ENCODE data around the gene TNNT1.
"Not testable (repeated sequence)": the region's sequence is repeated elsewhere in the genome, so short reads cannot be mapped to it uniquely, and the experiment has no call there.

Gene TNNT1

GRCh38 chr19:55172318-55172717 lies 23.3 kb upstream of the TNNT1 start:
- H3K9me3 ChIP-seq (ENCODE audit: control insufficient read depth in 5 of 5, low read length in 5 of 5); H3K27ac ChIP-seq (ENCODE audit: low read depth, low read length); H3K4me3 ChIP-seq (ENCODE audit: low read depth in 1 of 5, low read length in 5 of 5); H3K9ac ChIP-seq (ENCODE audit: low read length in 5 of 5); H3K4me1 ChIP-seq (ENCODE audit: control insufficient read depth in 5 of 5, insufficient read depth in 5 of 5, low read length in 5 of 5); H3K36me3 ChIP-seq (ENCODE audit: control insufficient read depth in 5 of 5, insufficient read depth in 5 of 5, low read length in 5 of 5): not testable (repeated sequence)
- H3K27me3 ChIP-seq (ENCODE audit: control insufficient read depth in 5 of 5, insufficient read depth in 4 of 5, low read length in 5 of 5): peaks cover 54 to 79% (median 67%) of the 10 kb centered on the region in 5 donors

DNA sequence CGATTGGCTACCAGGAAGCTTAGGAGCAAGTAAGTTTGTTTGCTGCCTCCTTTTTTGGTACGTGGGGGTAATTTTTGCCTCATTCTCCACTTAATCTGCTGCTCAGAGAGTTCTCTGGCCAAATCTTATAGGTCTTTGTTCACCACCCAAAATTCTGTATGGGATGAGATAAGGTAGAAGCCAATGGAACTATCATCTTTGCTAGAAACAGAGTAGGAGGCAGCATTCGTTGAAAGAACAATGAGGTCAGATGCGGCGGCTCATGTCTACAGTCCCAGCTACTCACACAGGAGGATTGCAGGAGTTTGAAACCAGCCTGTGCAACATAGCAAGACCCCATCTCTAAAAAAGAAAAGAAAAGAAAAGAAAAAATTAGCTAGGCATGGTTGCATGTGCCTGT lies 22.4 kb upstream of the TNNT1 start:
- Histone ChIP-seq H3K9me3 (ENCODE audit: control insufficient read depth in 5 of 5, low read length in 5 of 5) (peaks cover 0 to 3% (median 0%) of the 10 kb centered on the region in 5 donors), H3K27me3 (ENCODE audit: control insufficient read depth in 5 of 5, insufficient read depth in 4 of 5, low read length in 5 of 5) (peaks cover 46 to 79% (median 67%) of the 10 kb centered on the region in 5 donors), H3K36me3 (ENCODE audit: control insufficient read depth in 5 of 5, insufficient read depth in 5 of 5, low read length in 5 of 5) (no peaks in the 10 kb centered on the region), H3K9ac (ENCODE audit: low read length in 5 of 5) (no peak overlapping the region), H3K4me3 (ENCODE audit: low read depth in 1 of 5, low read length in 5 of 5) (no peak overlapping the region), H3K27ac (ENCODE audit: low read depth, low read length) (no peak overlapping the region), H3K4me1 (ENCODE audit: control insufficient read depth in 5 of 5, insufficient read depth in 5 of 5, low read length in 5 of 5) (peaks cover 0 to 16% (median 13%) of the 10 kb centered on the region in 5 donors)

DNA sequence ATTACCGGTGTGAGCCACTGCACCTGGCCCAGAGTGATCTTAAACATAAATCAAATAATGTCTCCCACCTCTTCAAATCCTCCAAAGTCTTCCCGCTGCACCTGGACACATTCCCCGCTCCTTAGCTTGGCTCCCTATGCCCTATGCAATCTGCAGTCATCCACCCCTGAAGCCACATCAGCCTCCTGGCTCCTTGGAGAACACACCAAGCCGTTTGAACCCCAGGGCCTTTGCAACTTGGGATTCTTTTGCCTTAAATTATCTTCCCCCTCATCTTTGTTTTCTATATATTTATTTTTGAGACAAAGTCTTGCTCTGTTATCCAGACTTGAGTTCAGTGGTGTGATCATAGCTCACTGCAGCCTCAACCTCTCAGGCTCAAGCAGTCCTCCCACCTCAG lies 20.1 kb upstream of the TNNT1 start:
- H3K4me1 ChIP-seq (ENCODE audit: control insufficient read depth in 5 of 5, insufficient read depth in 5 of 5, low read length in 5 of 5): peaks cover 0 to 21% (median 20%) of the 10 kb centered on the region in 5 donors
- H3K9ac ChIP-seq (ENCODE audit: low read length in 5 of 5): no peak overlapping the region
- no peak overlapping the region for H3K27ac ChIP-seq (ENCODE audit: low read depth, low read length)
- H3K36me3 ChIP-seq (ENCODE audit: control insufficient read depth in 5 of 5, insufficient read depth in 5 of 5, low read length in 5 of 5): no peaks in the 10 kb centered on the region
- H3K4me3 ChIP-seq (ENCODE audit: low read depth in 1 of 5, low read length in 5 of 5): no peak overlapping the region
- no peaks in the 10 kb centered on the region for H3K9me3 ChIP-seq (ENCODE audit: control insufficient read depth in 5 of 5, low read length in 5 of 5)
- peaks cover 27 to 65% (median 55%) of the 10 kb centered on the region in 5 donors for H3K27me3 ChIP-seq (ENCODE audit: control insufficient read depth in 5 of 5, insufficient read depth in 4 of 5, low read length in 5 of 5)

DNA sequence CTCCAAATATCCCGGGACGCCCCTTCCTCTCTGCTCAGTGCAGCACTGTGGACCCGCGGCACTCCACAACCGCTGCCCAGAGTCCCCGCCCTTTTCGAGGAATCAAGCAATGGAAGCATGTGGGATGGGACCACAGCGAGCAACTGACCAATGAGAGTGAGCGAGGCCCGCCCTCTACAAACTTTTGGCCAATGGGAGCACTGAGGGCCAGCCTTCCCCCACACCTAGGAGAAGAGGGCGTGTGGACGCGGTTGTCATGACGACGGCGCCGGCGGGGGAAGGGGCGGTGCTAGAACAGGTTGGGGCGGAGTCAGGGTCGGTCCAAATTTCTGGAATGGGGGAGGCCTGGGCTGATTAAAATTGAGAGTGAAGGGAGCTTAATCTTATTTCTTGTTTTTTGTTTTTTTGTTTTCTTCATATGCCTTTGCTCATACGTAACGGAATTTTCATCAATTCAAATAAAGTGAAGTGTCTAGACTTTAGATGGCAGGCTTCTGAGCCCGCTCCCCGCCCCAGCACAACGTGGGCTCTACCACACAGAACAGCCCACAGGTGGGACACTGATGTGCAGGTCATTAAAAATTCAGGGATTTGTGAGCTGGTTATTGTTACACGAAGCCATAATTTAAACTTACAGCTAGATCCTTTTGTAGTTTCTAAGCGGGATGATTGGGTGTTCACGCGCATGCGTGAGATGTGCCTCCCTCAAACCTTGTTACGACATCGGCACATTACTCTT lies 17.7 kb upstream of the TNNT1 start, which contains the start of gene DNAAF3:
Gene DNAAF3, minus strand, starts transcription at position 84 of the 739 bp plus-strand sequence. CDS start 200 bp downstream, outside the sequence.
- H3K27me3 ChIP-seq (ENCODE audit: control insufficient read depth in 5 of 5, insufficient read depth in 4 of 5, low read length in 5 of 5): peaks cover 17 to 66% (median 58%) of the 10 kb centered on the region in 5 donors
- H3K9ac ChIP-seq (ENCODE audit: low read length in 5 of 5): no peak within 1 kb of the TSS
- no peak within 1 kb of the TSS for H3K27ac ChIP-seq (ENCODE audit: low read depth, low read length)
- no peaks in the 10 kb centered on the region for H3K9me3 ChIP-seq (ENCODE audit: control insufficient read depth in 5 of 5, low read length in 5 of 5)
- H3K4me3 ChIP-seq (ENCODE audit: low read depth in 1 of 5, low read length in 5 of 5): peak within 1 kb of the TSS in 4 of 5 donors; percentile 35 to 65 (median 42)
- H3K36me3 ChIP-seq (ENCODE audit: control insufficient read depth in 5 of 5, insufficient read depth in 5 of 5, low read length in 5 of 5): no peaks in the 10 kb centered on the region
- H3K4me1 ChIP-seq (ENCODE audit: control insufficient read depth in 5 of 5, insufficient read depth in 5 of 5, low read length in 5 of 5): peaks cover 0 to 14% (median 12%) of the 10 kb centered on the region in 5 donors

GRCh38 chr19:55165952-55166529 lies 17.0 kb upstream of the TNNT1 start:
- Histone ChIP-seq H3K27ac (ENCODE audit: low read depth, low read length) (no peak overlapping the region), H3K9me3 (ENCODE audit: control insufficient read depth in 5 of 5, low read length in 5 of 5) (no peaks in the 10 kb centered on the region), H3K9ac (ENCODE audit: low read length in 5 of 5) (no peak overlapping the region), H3K4me3 (ENCODE audit: low read depth in 1 of 5, low read length in 5 of 5) (peak overlapping the region in 4 of 5 donors; percentile 35 to 65 (median 42)), H3K4me1 (ENCODE audit: control insufficient read depth in 5 of 5, insufficient read depth in 5 of 5, low read length in 5 of 5) (peaks cover 0 to 14% (median 12%) of the 10 kb centered on the region in 5 donors), H3K36me3 (ENCODE audit: control insufficient read depth in 5 of 5, insufficient read depth in 5 of 5, low read length in 5 of 5) (no peaks in the 10 kb centered on the region), H3K27me3 (ENCODE audit: control insufficient read depth in 5 of 5, insufficient read depth in 4 of 5, low read length in 5 of 5) (peaks cover 16 to 66% (median 57%) of the 10 kb centered on the region in 5 donors)

DNA sequence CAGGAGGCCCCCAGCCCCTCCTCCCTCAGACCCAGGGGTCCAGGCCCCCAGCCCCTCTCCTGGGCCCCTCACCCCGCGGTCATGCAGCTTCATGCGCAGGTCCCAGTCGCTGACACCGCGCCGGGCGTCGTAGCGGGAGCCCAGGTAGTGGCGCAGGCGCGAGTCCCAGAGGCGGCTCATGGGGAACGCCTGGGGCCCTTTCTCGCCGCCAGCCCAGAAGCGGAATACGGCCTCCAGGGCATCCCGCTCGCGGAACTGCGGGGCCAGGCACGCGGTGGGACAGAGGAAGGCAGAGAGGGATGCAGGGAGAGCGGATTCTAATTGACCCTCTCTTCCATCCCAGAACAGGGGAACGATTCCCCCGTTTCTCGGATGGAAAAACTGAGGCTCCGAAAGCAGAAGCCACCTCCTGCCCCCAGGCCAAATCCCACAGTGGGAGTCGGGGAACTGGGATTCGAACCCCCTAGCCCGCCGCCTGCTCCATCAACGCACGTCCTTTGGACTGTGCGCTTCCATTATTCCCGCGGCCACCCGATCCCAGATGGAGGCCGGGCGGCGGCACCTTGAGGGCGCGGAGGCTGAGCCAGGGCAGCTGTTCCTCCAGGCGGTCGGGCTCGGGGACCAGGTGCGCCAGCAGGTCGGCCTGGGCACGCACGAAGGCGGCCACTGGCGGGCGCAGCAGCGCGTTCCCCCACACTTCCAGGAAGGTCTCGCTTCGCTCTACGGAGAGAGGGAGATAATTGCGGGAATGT lies 12.7 kb upstream of the TNNT1 start:
- Histone ChIP-seq H3K4me1 (ENCODE audit: control insufficient read depth in 5 of 5, insufficient read depth in 5 of 5, low read length in 5 of 5) (peaks cover 0 to 10% (median 8%) of the 10 kb centered on the region in 5 donors), H3K4me3 (ENCODE audit: low read depth in 1 of 5, low read length in 5 of 5) (no peak overlapping the region), H3K9ac (ENCODE audit: low read length in 5 of 5) (no peak overlapping the region), H3K27me3 (ENCODE audit: control insufficient read depth in 5 of 5, insufficient read depth in 4 of 5, low read length in 5 of 5) (peaks cover 24 to 68% (median 60%) of the 10 kb centered on the region in 5 donors), H3K27ac (ENCODE audit: low read depth, low read length) (no peak overlapping the region), H3K36me3 (ENCODE audit: control insufficient read depth in 5 of 5, insufficient read depth in 5 of 5, low read length in 5 of 5) (no peaks in the 10 kb centered on the region), H3K9me3 (ENCODE audit: control insufficient read depth in 5 of 5, low read length in 5 of 5) (no peaks in the 10 kb centered on the region)

- Histone ChIP-seq H3K27ac (ENCODE audit: low read depth, low read length) (no peak overlapping the region), H3K4me3 (ENCODE audit: low read depth in 1 of 5, low read length in 5 of 5) (no peak overlapping the region), H3K9ac (ENCODE audit: low read length in 5 of 5) (no peak overlapping the region), H3K9me3 (ENCODE audit: control insufficient read depth in 5 of 5, low read length in 5 of 5) (no peaks in the 10 kb centered on the region), H3K27me3 (ENCODE audit: control insufficient read depth in 5 of 5, insufficient read depth in 4 of 5, low read length in 5 of 5) (peaks cover 30 to 68% (median 56%) of the 10 kb centered on the region in 5 donors), H3K4me1 (ENCODE audit: control insufficient read depth in 5 of 5, insufficient read depth in 5 of 5, low read length in 5 of 5) (peaks cover 0 to 5% (median 2%) of the 10 kb centered on the region in 5 donors), H3K36me3 (ENCODE audit: control insufficient read depth in 5 of 5, insufficient read depth in 5 of 5, low read length in 5 of 5) (no peaks in the 10 kb centered on the region)
These were observed 12.0 kb upstream of the TNNT1 start for GRCh38 chr19:55160986-55161365.

GRCh38 chr19:55160128-55160985 lies 11.4 kb upstream of the TNNT1 start:
- Histone ChIP-seq H3K36me3 (ENCODE audit: control insufficient read depth in 5 of 5, insufficient read depth in 5 of 5, low read length in 5 of 5) (no peaks in the 10 kb centered on the region), H3K27me3 (ENCODE audit: control insufficient read depth in 5 of 5, insufficient read depth in 4 of 5, low read length in 5 of 5) (peaks cover 28 to 66% (median 50%) of the 10 kb centered on the region in 5 donors), H3K9me3 (ENCODE audit: control insufficient read depth in 5 of 5, low read length in 5 of 5) (no peaks in the 10 kb centered on the region), H3K4me1 (ENCODE audit: control insufficient read depth in 5 of 5, insufficient read depth in 5 of 5, low read length in 5 of 5) (peaks cover 0 to 6% (median 0%) of the 10 kb centered on the region in 5 donors), H3K4me3 (ENCODE audit: low read depth in 1 of 5, low read length in 5 of 5) (no peak overlapping the region), H3K9ac (ENCODE audit: low read length in 5 of 5) (no peak overlapping the region), H3K27ac (ENCODE audit: low read depth, low read length) (no peak overlapping the region)
